Measurements from ENCODE around the gene ZNF197. TPM values are rescaled to one million over a fixed set of nuclear protein-coding genes. Genes with fewer than 3 reads are reported as not detected.

Gene ZNF197
- polyA plus RNA-seq, 1 experiment = 13.9 TPM

GRCh38 chr3:44632193-44632592 lies 7.4 kb downstream of the ZNF197 start:
- no peaks in the 10 kb centered on the region for H3K27me3 ChIP-seq (ENCODE audit: control insufficient read depth, insufficient read depth, low read length)
- no peak overlapping the region for H3K4me3 ChIP-seq (ENCODE audit: low read depth, low read length)
- H3K9me3 ChIP-seq (ENCODE audit: control insufficient read depth, insufficient read depth, low read length) = no peaks in the 10 kb centered on the region
- ChIA-PET POLR2A (interaction anchor here (0.7 kb wide), 1 partner anchor 350 kb away, joined by 3 read pairs; no protein-coding TSS in a partner anchor), CTCF (no interaction called here)
- H3K27ac ChIP-seq (ENCODE audit: low read depth, low read length) = no peak overlapping the region
- no peak for DNase-seq (ENCODE audit: low read depth, low spot score)
- TF ChIP-seq CTCF (IDR thresholded peaks at IDR 0.05; ENCODE audit: low read depth, low read length) = no peak

GRCh38 chr3:44642337-44642736 lies 17.5 kb downstream of the ZNF197 start:
- Histone ChIP-seq H3K27me3 (ENCODE audit: control insufficient read depth, insufficient read depth, low read length) (no peaks in the 10 kb centered on the region), H3K4me3 (ENCODE audit: low read depth, low read length) (no peak overlapping the region), H3K27ac (ENCODE audit: low read depth, low read length) (no peak overlapping the region), H3K9me3 (ENCODE audit: control insufficient read depth, insufficient read depth, low read length) (peaks cover 14% of the 10 kb centered on the region)
- POLR2A ChIA-PET = no interaction called here
- DNase-seq (ENCODE audit: low read depth, low spot score) = no peak
- CTCF ChIA-PET = no interaction called here
- no peak for TF ChIP-seq CTCF (IDR thresholded peaks at IDR 0.05; ENCODE audit: low read depth, low read length)

GRCh38 chr3:44643024-44643423 lies 18.2 kb downstream of the ZNF197 start:
- POLR2A ChIA-PET = no interaction called here
- CTCF ChIA-PET = no interaction called here
- H3K4me3 ChIP-seq (ENCODE audit: low read depth, low read length) = no peak overlapping the region
- no peak for DNase-seq (ENCODE audit: low read depth, low spot score)
- TF ChIP-seq CTCF (IDR thresholded peaks at IDR 0.05; ENCODE audit: low read depth, low read length) = no peak
- peaks cover 14% of the 10 kb centered on the region for H3K9me3 ChIP-seq (ENCODE audit: control insufficient read depth, insufficient read depth, low read length)
- no peaks in the 10 kb centered on the region for H3K27me3 ChIP-seq (ENCODE audit: control insufficient read depth, insufficient read depth, low read length)
- no peak overlapping the region for H3K27ac ChIP-seq (ENCODE audit: low read depth, low read length)

GRCh38 chr3:44647771-44648170 lies 22.9 kb downstream of the ZNF197 start:
- Histone ChIP-seq H3K27ac (ENCODE audit: low read depth, low read length) (no peak overlapping the region), H3K9me3 (ENCODE audit: control insufficient read depth, insufficient read depth, low read length) (peaks cover 10% of the 10 kb centered on the region), H3K27me3 (ENCODE audit: control insufficient read depth, insufficient read depth, low read length) (no peaks in the 10 kb centered on the region), H3K4me3 (ENCODE audit: low read depth, low read length) (no peak overlapping the region)
- TF ChIP-seq CTCF (IDR thresholded peaks at IDR 0.05; ENCODE audit: low read depth, low read length) = no peak
- ChIA-PET CTCF (no interaction called here), POLR2A (interaction anchor here (1.1 to 1.3 kb wide), 3 partner anchors 23 to 82 kb away, joined by 3 to 11 read pairs (median 4); partner anchors contain the start of genes ZNF197, ZNF501 and ZNF660)
- DNase-seq (ENCODE audit: low read depth, low spot score) = no peak

GRCh38 chr3:44648564-44649229 lies 23.9 kb downstream of the ZNF197 start, which contains the start of gene ZNF35:
ZNF35 (plus strand) TSS chr3:44648732; CDS start chr3:44651068, 2,336 bp downstream.
- Histone ChIP-seq H3K27me3 (ENCODE audit: control insufficient read depth, insufficient read depth, low read length) (no peaks in the 10 kb centered on the region), H3K27ac (ENCODE audit: low read depth, low read length) (peak within 1 kb of the TSS; percentile 79), H3K4me3 (ENCODE audit: low read depth, low read length) (peak within 1 kb of the TSS; percentile 86), H3K9me3 (ENCODE audit: control insufficient read depth, insufficient read depth, low read length) (peaks cover 6% of the 10 kb centered on the region)
- ChIA-PET CTCF (interaction anchor here (0.9 kb wide), 1 partner anchor 24 kb away, joined by 3 read pairs; the partner anchor contains the start of gene ZNF197), POLR2A (interaction anchor here (0.6 to 1.3 kb wide), 7 partner anchors 24 to 859 kb away, joined by 3 to 11 read pairs (median 4); partner anchors contain the start of genes TCAIM, ZNF197, ZNF501 and ZNF660)
- no peak for TF ChIP-seq CTCF (IDR thresholded peaks at IDR 0.05; ENCODE audit: low read depth, low read length)
- DNase-seq (ENCODE audit: low read depth, low spot score) = peak; percentile 75
